HCT116 (cell line): ENCODE results near the gene CIAO2B. TPM values are rescaled to one million over a fixed set of nuclear protein-coding genes. Genes with fewer than 3 reads are reported as not detected.

Source experiments
- ATAC-seq: fragments of 200-7000 bp; cut with Tn5 transposase; 2 replicates; pipeline ENCODE4 v1.9.1; 2020; ENCODE audit warnings: mild to moderate bottlenecking, moderate library complexity
- BruUV-seq: library from RNA; stranded (reverse); fragments of 400-500 nt; replicated peaks from 2 replicates; lab custom pipeline; 2021; lab: Mats Ljungman, UMichigan
- CTCF ChIA-PET: fragments of 300-600 bp; sonication (Branson Sonifier 250); formaldehyde crosslinking; loops from one replicate; lab custom pipeline; 2021; ENCODE audit warnings: antibody characterized with exemption; lab: Charles Lee
- POLR2A ChIA-PET: fragments of 300-600, 350-600 bp; sonication (Branson Sonifier 250); formaldehyde crosslinking; loops from one replicate; lab custom pipeline; 2021; ENCODE audit warnings: antibody characterized with exemption; lab: Charles Lee
- RAD21 ChIA-PET, 2 experiments: fragments of 300-600 bp; sonication (Branson Sonifier 250); formaldehyde crosslinking; loops; one replicate each; lab custom pipeline; 2023; ENCODE audit warnings: low total read pairs in 2 of 2; ENCODE audit not compliant: uncharacterized antibody in 2 of 2, unreplicated experiment in 2 of 2, low non-redundant PET in 1 of 2; lab: Charles Lee
- DNase-seq: peaks from one replicate; pipeline ENCODE4 v3.0.0-alpha.2; 2010; ENCODE audit warnings: low read depth, low spot score
- H2AFZ ChIP-seq: fragments of 200-600 bp; shearing (Covaris generic), sonication (generic); 2 replicates; pipeline ENCODE4 v1.6.1; 2017; ENCODE audit warnings: low read depth, mixed run types, mixed read lengths, antibody characterized with exemption, low read length; ENCODE audit not compliant: poor library complexity, severe bottlenecking
- H3K27ac ChIP-seq: 2 replicates; pipeline ENCODE4 v1.5.1; 2012; ENCODE audit warnings: low read depth, low read length
- H3K27me3 ChIP-seq: fragments of 200-600 bp; sonication (generic); 2 replicates; pipeline ENCODE4 v1.6.1; 2016; ENCODE audit warnings: mixed run types, low read length, mixed read lengths; ENCODE audit not compliant: insufficient read depth
- H3K36me3 ChIP-seq, 2 experiments: fragments of 200-500 bp in 1 of 2; fragments of 200-600 bp in 1 of 2; sonication (Bioruptor generic) in 1 of 2; sonication (generic) in 1 of 2; 2 replicates each; pipeline versions ENCODE4 v1.5.1 to v1.6.1; 2014 to 2016; ENCODE audit warnings: low read length in 2 of 2, inconsistent platforms in 1 of 2, mixed read lengths in 1 of 2, mixed run types in 1 of 2; ENCODE audit not compliant: insufficient read depth in 2 of 2, control insufficient read depth in 1 of 2
- H3K4me1 ChIP-seq, 2 experiments: fragments of 200-600 bp in 1 of 2; sonication (generic) in 1 of 2; 2 replicates each; pipeline versions ENCODE4 v1.5.1 to v1.6.1; 2012 to 2017; ENCODE audit warnings: low read length in 2 of 2, inconsistent platforms in 1 of 2, mild to moderate bottlenecking in 1 of 2, mixed read lengths in 1 of 2, mixed run types in 1 of 2, moderate library complexity in 1 of 2; ENCODE audit not compliant: insufficient read depth in 2 of 2, control insufficient read depth in 1 of 2
- H3K4me2 ChIP-seq: fragments of 200-600 bp; sonication (generic); 2 replicates; pipeline ENCODE4 v1.6.1; 2017; ENCODE audit warnings: mixed run types, low read length, mixed read lengths
- H3K4me3 ChIP-seq, 2 experiments: fragments of 200-600 bp in 1 of 2; sonication (generic) in 1 of 2; replicated peaks in 1 of 2; 2 replicates each; pipeline ENCODE4 v1.5.1; 2011 to 2016; ENCODE audit warnings: low read length in 2 of 2, control low read depth in 1 of 2, low read depth in 1 of 2, mild to moderate bottlenecking in 1 of 2, mixed read lengths in 1 of 2, mixed run types in 1 of 2
- H3K79me2 ChIP-seq: fragments of 200-600 bp; sonication (generic); 2 replicates; pipeline ENCODE4 v1.6.1; 2017; ENCODE audit warnings: mild to moderate bottlenecking, mixed run types, low read length, moderate library complexity, mixed read lengths; ENCODE audit not compliant: insufficient read depth
- H3K9ac ChIP-seq: fragments of 200-600 bp; sonication (generic); 2 replicates; pipeline ENCODE4 v1.6.1; 2016; ENCODE audit warnings: low read length, mixed read lengths
- H3K9me2 ChIP-seq: fragments of 200-600 bp; sonication (generic), shearing (Covaris generic); 2 replicates; pipeline ENCODE4 v1.6.1; 2017; ENCODE audit warnings: mixed run types, mild to moderate bottlenecking, moderate library complexity; ENCODE audit not compliant: insufficient read depth
- H3K9me3 ChIP-seq, 2 experiments: fragments of 200-500 bp in 1 of 2; fragments of 200-600 bp in 1 of 2; sonication (Bioruptor generic) in 1 of 2; sonication (generic) in 1 of 2; 2 replicates each; pipeline ENCODE4 v1.6.1; 2014 to 2017; ENCODE audit warnings: low read length in 2 of 2, mixed read lengths in 2 of 2, inconsistent platforms in 1 of 2, low read depth in 1 of 2, mild to moderate bottlenecking in 1 of 2, mixed run types in 1 of 2, moderate library complexity in 1 of 2; ENCODE audit not compliant: control insufficient read depth in 1 of 2, insufficient read depth in 1 of 2
- H4K20me1 ChIP-seq: fragments of 200-600 bp; sonication (generic), shearing (Covaris generic); 2 replicates; pipeline ENCODE4 v1.6.1; 2017; ENCODE audit warnings: mixed run types, mild to moderate bottlenecking, moderate library complexity; ENCODE audit not compliant: insufficient read depth
- ELF1 ChIP-seq: IDR thresholded peaks from 2 replicates; pipeline ENCODE4 v1.6.1; 2012; ENCODE audit warnings: low read depth, borderline replicate concordance
- EZH2phosphoT487 ChIP-seq: fragments of 200-600 bp; IDR thresholded peaks from 2 replicates; pipeline ENCODE4 v1.6.1; 2018; ENCODE audit warnings: antibody characterized with exemption, borderline replicate concordance
- FOSL1 ChIP-seq: IDR thresholded peaks from 2 replicates; pipeline ENCODE4 v1.6.1; 2012; ENCODE audit warnings: low read depth
- POLR2A ChIP-seq: IDR thresholded peaks from 2 replicates; pipeline ENCODE4 v1.7.0; 2011; ENCODE audit warnings: borderline replicate concordance; ENCODE audit not compliant: insufficient read depth, insufficient read length; ENCODE audit errors: extremely low read depth
- POLR2AphosphoS5 ChIP-seq: IDR thresholded peaks from 2 replicates; pipeline ENCODE4 v1.6.1; 2011; ENCODE audit warnings: mild to moderate bottlenecking, low read depth, low read length, moderate library complexity
- RAD21 ChIP-seq: IDR thresholded peaks from 2 replicates; pipeline ENCODE4 v1.6.1; 2012; ENCODE audit warnings: low read depth, mild to moderate bottlenecking
- SIN3A ChIP-seq: IDR thresholded peaks from 2 replicates; pipeline ENCODE4 v1.6.1; 2012; ENCODE audit warnings: low read depth
- TCF7L2 ChIP-seq: IDR thresholded peaks from 2 replicates; pipeline ENCODE4 v1.7.0; 2011; ENCODE audit warnings: borderline replicate concordance, inconsistent platforms; ENCODE audit not compliant: insufficient read depth, insufficient read length; ENCODE audit errors: extremely low read depth
- YY1 ChIP-seq: IDR thresholded peaks from 2 replicates; pipeline ENCODE4 v1.6.1; 2011; ENCODE audit warnings: low read length, low read depth, moderate library complexity, mild to moderate bottlenecking; ENCODE audit not compliant: insufficient replicate concordance; ENCODE audit errors: extremely low read depth
- ZFX ChIP-seq: fragments of 450-650 bp; IDR thresholded peaks from 2 replicates; pipeline ENCODE4 v1.6.1; 2017
- ZNF274 ChIP-seq: fragments of 200-500 bp; sonication (Bioruptor generic); IDR thresholded peaks from 2 replicates; pipeline ENCODE4 v1.6.1; 2014; ENCODE audit warnings: mild to moderate bottlenecking, low read depth, low read length, inconsistent platforms
- intact Hi-C: fragments of 100-400 bp; cut with micrococcal nuclease; formaldehyde crosslinking; loops from 2 replicates; pipeline ENCODE4 v1.10.0; 2022
- total RNA-seq: library from RNA; stranded (reverse); gene quantifications from one replicate; pipeline ENCODE4 v1.2.1, GENCODE V29; 2021; ENCODE audit not compliant: unreplicated experiment
- TF ChIP-seq, protein P1 (sequence below): IDR thresholded peaks from 2 replicates; pipeline ENCODE4 v1.6.1; 2012; ENCODE audit warnings: low read depth
- TF ChIP-seq, protein P2 (sequence below): IDR thresholded peaks from 2 replicates; pipeline ENCODE4 v1.6.1; 2012
- TF ChIP-seq, protein P3 (sequence below), 3 experiments: fragments of 200-600 bp in 1 of 3; sonication (generic) in 1 of 3; IDR thresholded peaks in 2 of 3; conservative IDR thresholded peaks in 1 of 3; 2 replicates each; pipeline ENCODE4 v1.5.1; 2012 to 2017; ENCODE audit warnings: low read depth in 2 of 3, low read length in 2 of 3, antibody characterized with exemption in 1 of 3, borderline replicate concordance in 1 of 3, control low read depth in 1 of 3, mild to moderate bottlenecking in 1 of 3, mixed read lengths in 1 of 3, mixed run types in 1 of 3, moderate library complexity in 1 of 3; ENCODE audit not compliant: insufficient read depth in 1 of 3
- TF ChIP-seq, protein P4 (sequence below): IDR thresholded peaks from 2 replicates; pipeline ENCODE4 v1.6.1; 2012
- TF ChIP-seq, protein P5 (sequence below): IDR thresholded peaks from 2 replicates; pipeline ENCODE4 v1.6.1; 2011; ENCODE audit warnings: mild to moderate bottlenecking, low read length, moderate library complexity; ENCODE audit not compliant: insufficient replicate concordance; ENCODE audit errors: extremely low read depth

CIAO2B gene
- total RNA-seq, 1 experiment from 2014 or later = 113 TPM

DNA sequence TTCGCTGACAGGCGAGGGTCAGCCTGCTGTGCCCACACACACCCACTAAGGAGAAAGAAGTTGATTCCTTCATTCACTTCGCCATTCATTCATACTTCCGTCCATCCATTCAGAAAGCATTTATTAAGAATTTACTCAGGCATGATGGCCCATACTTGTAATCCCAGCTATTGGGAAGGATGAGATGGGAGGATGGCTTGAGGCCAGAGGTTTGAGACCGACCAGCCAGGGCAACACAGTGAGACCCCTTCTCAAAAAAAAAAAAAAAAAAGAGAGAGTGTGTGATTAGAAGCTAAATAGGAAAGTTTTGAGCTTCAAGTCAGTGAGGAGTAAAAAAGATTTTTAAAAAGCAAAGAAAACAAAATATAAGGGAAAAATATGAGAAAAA, 9.8 kb upstream of the CIAO2B start:
- intact Hi-C loops = no loop called here
- Histone ChIP-seq H3K4me3 (no peak overlapping the region), H3K27ac (no peak overlapping the region), H3K79me2 (peaks cover 4% of the 10 kb centered on the region; the same call in 1 of the 2 replicates), H4K20me1 (no peaks in the 10 kb centered on the region), H3K4me1 (peaks cover 0 to 6% of the 10 kb centered on the region in 2 experiments; a peak in 2 of 4 replicates), H3K27me3 (no peaks in the 10 kb centered on the region), H2AFZ (no peak overlapping the region), H3K9me3 (no peaks in the 10 kb centered on the region), H3K36me3 (peaks cover 22 to 24% of the 10 kb centered on the region in 2 experiments; a peak in 3 of 4 replicates), H3K9ac (no peak overlapping the region), H3K9me2 (no peaks in the 10 kb centered on the region), H3K4me2 (no peak overlapping the region)
- CTCF ChIA-PET = interaction anchor here (0.5 to 1.2 kb wide), 4 partner anchors 17 to 224 kb away, joined by 3 to 4 read pairs (median 3); partner anchors contain the start of gene CES3
- DNase-seq = no peak
- POLR2A ChIA-PET = no interaction called here
- BruUV-seq = no TSS peak
- TF ChIP-seq ELF1 = no peak
- TF ChIP-seq, protein P1, sequence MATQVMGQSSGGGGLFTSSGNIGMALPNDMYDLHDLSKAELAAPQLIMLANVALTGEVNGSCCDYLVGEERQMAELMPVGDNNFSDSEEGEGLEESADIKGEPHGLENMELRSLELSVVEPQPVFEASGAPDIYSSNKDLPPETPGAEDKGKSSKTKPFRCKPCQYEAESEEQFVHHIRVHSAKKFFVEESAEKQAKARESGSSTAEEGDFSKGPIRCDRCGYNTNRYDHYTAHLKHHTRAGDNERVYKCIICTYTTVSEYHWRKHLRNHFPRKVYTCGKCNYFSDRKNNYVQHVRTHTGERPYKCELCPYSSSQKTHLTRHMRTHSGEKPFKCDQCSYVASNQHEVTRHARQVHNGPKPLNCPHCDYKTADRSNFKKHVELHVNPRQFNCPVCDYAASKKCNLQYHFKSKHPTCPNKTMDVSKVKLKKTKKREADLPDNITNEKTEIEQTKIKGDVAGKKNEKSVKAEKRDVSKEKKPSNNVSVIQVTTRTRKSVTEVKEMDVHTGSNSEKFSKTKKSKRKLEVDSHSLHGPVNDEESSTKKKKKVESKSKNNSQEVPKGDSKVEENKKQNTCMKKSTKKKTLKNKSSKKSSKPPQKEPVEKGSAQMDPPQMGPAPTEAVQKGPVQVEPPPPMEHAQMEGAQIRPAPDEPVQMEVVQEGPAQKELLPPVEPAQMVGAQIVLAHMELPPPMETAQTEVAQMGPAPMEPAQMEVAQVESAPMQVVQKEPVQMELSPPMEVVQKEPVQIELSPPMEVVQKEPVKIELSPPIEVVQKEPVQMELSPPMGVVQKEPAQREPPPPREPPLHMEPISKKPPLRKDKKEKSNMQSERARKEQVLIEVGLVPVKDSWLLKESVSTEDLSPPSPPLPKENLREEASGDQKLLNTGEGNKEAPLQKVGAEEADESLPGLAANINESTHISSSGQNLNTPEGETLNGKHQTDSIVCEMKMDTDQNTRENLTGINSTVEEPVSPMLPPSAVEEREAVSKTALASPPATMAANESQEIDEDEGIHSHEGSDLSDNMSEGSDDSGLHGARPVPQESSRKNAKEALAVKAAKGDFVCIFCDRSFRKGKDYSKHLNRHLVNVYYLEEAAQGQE = no peak
- TF ChIP-seq RAD21 = no peak
- TF ChIP-seq POLR2AphosphoS5 = no peak
- no peak for TF ChIP-seq SIN3A
- TF ChIP-seq FOSL1 = no peak
- TF ChIP-seq ZFX = no peak
- TF ChIP-seq ZNF274 = no peak
- TF ChIP-seq, protein P2, sequence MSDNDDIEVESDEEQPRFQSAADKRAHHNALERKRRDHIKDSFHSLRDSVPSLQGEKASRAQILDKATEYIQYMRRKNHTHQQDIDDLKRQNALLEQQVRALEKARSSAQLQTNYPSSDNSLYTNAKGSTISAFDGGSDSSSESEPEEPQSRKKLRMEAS = no peak
- TF ChIP-seq, protein P3, sequence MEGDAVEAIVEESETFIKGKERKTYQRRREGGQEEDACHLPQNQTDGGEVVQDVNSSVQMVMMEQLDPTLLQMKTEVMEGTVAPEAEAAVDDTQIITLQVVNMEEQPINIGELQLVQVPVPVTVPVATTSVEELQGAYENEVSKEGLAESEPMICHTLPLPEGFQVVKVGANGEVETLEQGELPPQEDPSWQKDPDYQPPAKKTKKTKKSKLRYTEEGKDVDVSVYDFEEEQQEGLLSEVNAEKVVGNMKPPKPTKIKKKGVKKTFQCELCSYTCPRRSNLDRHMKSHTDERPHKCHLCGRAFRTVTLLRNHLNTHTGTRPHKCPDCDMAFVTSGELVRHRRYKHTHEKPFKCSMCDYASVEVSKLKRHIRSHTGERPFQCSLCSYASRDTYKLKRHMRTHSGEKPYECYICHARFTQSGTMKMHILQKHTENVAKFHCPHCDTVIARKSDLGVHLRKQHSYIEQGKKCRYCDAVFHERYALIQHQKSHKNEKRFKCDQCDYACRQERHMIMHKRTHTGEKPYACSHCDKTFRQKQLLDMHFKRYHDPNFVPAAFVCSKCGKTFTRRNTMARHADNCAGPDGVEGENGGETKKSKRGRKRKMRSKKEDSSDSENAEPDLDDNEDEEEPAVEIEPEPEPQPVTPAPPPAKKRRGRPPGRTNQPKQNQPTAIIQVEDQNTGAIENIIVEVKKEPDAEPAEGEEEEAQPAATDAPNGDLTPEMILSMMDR (IDR thresholded peaks at IDR 0.05 in 2 of 3, conservative IDR thresholded peaks at IDR 0.05 in 1 of 3; ENCODE audit: borderline replicate concordance in 1 of 3, insufficient read depth in 1 of 3, low read depth in 2 of 3, low read length in 2 of 3) = no peak
- TF ChIP-seq YY1 = no peak
- TF ChIP-seq POLR2A = no peak
- TF ChIP-seq TCF7L2 = no peak
- TF ChIP-seq, protein P4, sequence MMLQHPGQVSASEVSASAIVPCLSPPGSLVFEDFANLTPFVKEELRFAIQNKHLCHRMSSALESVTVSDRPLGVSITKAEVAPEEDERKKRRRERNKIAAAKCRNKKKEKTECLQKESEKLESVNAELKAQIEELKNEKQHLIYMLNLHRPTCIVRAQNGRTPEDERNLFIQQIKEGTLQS = no peak
- no peak for TF ChIP-seq EZH2phosphoT487
- TF ChIP-seq, protein P5, sequence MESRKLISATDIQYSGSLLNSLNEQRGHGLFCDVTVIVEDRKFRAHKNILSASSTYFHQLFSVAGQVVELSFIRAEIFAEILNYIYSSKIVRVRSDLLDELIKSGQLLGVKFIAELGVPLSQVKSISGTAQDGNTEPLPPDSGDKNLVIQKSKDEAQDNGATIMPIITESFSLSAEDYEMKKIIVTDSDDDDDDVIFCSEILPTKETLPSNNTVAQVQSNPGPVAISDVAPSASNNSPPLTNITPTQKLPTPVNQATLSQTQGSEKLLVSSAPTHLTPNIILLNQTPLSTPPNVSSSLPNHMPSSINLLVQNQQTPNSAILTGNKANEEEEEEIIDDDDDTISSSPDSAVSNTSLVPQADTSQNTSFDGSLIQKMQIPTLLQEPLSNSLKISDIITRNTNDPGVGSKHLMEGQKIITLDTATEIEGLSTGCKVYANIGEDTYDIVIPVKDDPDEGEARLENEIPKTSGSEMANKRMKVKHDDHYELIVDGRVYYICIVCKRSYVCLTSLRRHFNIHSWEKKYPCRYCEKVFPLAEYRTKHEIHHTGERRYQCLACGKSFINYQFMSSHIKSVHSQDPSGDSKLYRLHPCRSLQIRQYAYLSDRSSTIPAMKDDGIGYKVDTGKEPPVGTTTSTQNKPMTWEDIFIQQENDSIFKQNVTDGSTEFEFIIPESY = no peak
- RAD21 ChIA-PET = no interaction called here
- no peak for ATAC-seq
